NCI-H128 (cell line): ENCODE results near the gene KRTAP19-8.

Experiments used
- DNase-seq: peaks from one replicate; lab custom pipeline; 2025; ENCODE audit not compliant: unreplicated experiment; lab: John Stamatoyannopoulos, UW

Gene KRTAP19-8

GRCh38 chr21:31012133-31013089 is 25.9 kb downstream of the KRTAP19-8 start:
- DNase-seq: no peak

- DNase-seq: no peak
These were observed 26.9 kb downstream of the KRTAP19-8 start for GRCh38 chr21:31011412-31011811.

- DNase-seq: no peak
These were observed 29.9 kb downstream of the KRTAP19-8 start for GRCh38 chr21:31008355-31008754.

GRCh38 chr21:31005019-31005418 is 33.3 kb downstream of the KRTAP19-8 start:
- DNase-seq: no peak

- DNase-seq: no peak
These were observed 34.8 kb downstream of the KRTAP19-8 start for GRCh38 chr21:31003471-31003870.

GRCh38 chr21:30997541-30997940 is 40.7 kb downstream of the KRTAP19-8 start:
- no peak for DNase-seq

GRCh38 chr21:30996728-30997127 is 41.5 kb downstream of the KRTAP19-8 start:
- no peak for DNase-seq

- no peak for DNase-seq
These were observed 43.3 kb downstream of the KRTAP19-8 start for GRCh38 chr21:30994932-30995331.

- no peak for DNase-seq
These were observed 47.6 kb downstream of the KRTAP19-8 start for GRCh38 chr21:30990514-30991262.

GRCh38 chr21:30988706-30989105 is 49.6 kb downstream of the KRTAP19-8 start:
- no peak for DNase-seq
